ENCODE measurements around the gene ZBTB42.

ZBTB42 gene

GRCh38 chr14:104780513-104781030 lies 20.3 kb upstream of the ZBTB42 start:
- H4K20me1 ChIP-seq (ENCODE audit: control insufficient read depth, insufficient read depth, low read depth, low read length), result no peaks in the 10 kb centered on the region
- H3K79me2 ChIP-seq (ENCODE audit: control insufficient read depth, low read length), result no peaks in the 10 kb centered on the region
- H3F3A ChIP-seq (ENCODE audit: control insufficient read depth, insufficient read depth), result no peaks in the 10 kb centered on the region
- H3K4me2 ChIP-seq (ENCODE audit: low read length), result no peak overlapping the region
- peaks cover 28% of the 10 kb centered on the region; the same call in 1 of the 2 replicates for H3K36me3 ChIP-seq (ENCODE audit: control insufficient read depth, low read length)
- H3K4me1 ChIP-seq (ENCODE audit: control insufficient read depth, low read length), result no peaks in the 10 kb centered on the region
- H3K9me2 ChIP-seq (replicated peaks; ENCODE audit: control insufficient read depth, low read length), result no peaks in the 10 kb centered on the region
- no peak overlapping the region for H3K27ac ChIP-seq (ENCODE audit: low read depth, low read length)
- no peak for TF ChIP-seq EZH2phosphoT487 (IDR thresholded peaks at IDR 0.05; ENCODE audit: borderline replicate concordance, low read length)
- TF ChIP-seq CTCF (IDR thresholded peaks at IDR 0.05; ENCODE audit: low read depth, low read length, poor library complexity, severe bottlenecking), result no peak
- H3K9me3 ChIP-seq (ENCODE audit: control insufficient read depth, insufficient read depth, low read length), result no peaks in the 10 kb centered on the region
- H3K27me3 ChIP-seq (ENCODE audit: control insufficient read depth, low read length), result no peaks in the 10 kb centered on the region
- no peak overlapping the region for H3K4me3 ChIP-seq (ENCODE audit: low read length)

- no peaks in the 10 kb centered on the region for H3K4me1 ChIP-seq (ENCODE audit: control insufficient read depth, low read length)
- no peaks in the 10 kb centered on the region for H4K20me1 ChIP-seq (ENCODE audit: control insufficient read depth, insufficient read depth, low read depth, low read length)
- no peaks in the 10 kb centered on the region for H3K9me3 ChIP-seq (ENCODE audit: control insufficient read depth, insufficient read depth, low read length)
- no peak overlapping the region for H3K4me3 ChIP-seq (ENCODE audit: low read length)
- H3K79me2 ChIP-seq (ENCODE audit: control insufficient read depth, low read length), result no peaks in the 10 kb centered on the region
- no peak overlapping the region for H3K4me2 ChIP-seq (ENCODE audit: low read length)
- TF ChIP-seq CTCF (IDR thresholded peaks at IDR 0.05; ENCODE audit: low read depth, low read length, poor library complexity, severe bottlenecking), result no peak
- no peak for TF ChIP-seq EZH2phosphoT487 (IDR thresholded peaks at IDR 0.05; ENCODE audit: borderline replicate concordance, low read length)
- H3K9me2 ChIP-seq (replicated peaks; ENCODE audit: control insufficient read depth, low read length), result no peaks in the 10 kb centered on the region
- H3F3A ChIP-seq (ENCODE audit: control insufficient read depth, insufficient read depth), result no peaks in the 10 kb centered on the region
- no peak overlapping the region for H3K27ac ChIP-seq (ENCODE audit: low read depth, low read length)
- peaks cover 21% of the 10 kb centered on the region; the same call in 1 of the 2 replicates for H3K36me3 ChIP-seq (ENCODE audit: control insufficient read depth, low read length)
- no peaks in the 10 kb centered on the region for H3K27me3 ChIP-seq (ENCODE audit: control insufficient read depth, low read length)
Observed at GRCh38 chr14:104781271-104782077, 19.4 kb upstream of the ZBTB42 start.

GRCh38 chr14:104782086-104782807 lies 18.7 kb upstream of the ZBTB42 start:
- Histone ChIP-seq H3K79me2 (ENCODE audit: control insufficient read depth, low read length) (no peaks in the 10 kb centered on the region; the same call in 1 of the 2 replicates), H3K4me2 (ENCODE audit: low read length) (no peak overlapping the region), H3K4me1 (ENCODE audit: control insufficient read depth, low read length) (no peaks in the 10 kb centered on the region), H3F3A (ENCODE audit: control insufficient read depth, insufficient read depth) (no peaks in the 10 kb centered on the region), H3K9me3 (ENCODE audit: control insufficient read depth, insufficient read depth, low read length) (no peaks in the 10 kb centered on the region), H3K4me3 (ENCODE audit: low read length) (no peak overlapping the region), H3K9me2 (replicated peaks; ENCODE audit: control insufficient read depth, low read length) (no peaks in the 10 kb centered on the region), H3K27ac (ENCODE audit: low read depth, low read length) (no peak overlapping the region), H3K36me3 (ENCODE audit: control insufficient read depth, low read length) (peaks cover 19% of the 10 kb centered on the region; the same call in 1 of the 2 replicates), H4K20me1 (ENCODE audit: control insufficient read depth, insufficient read depth, low read depth, low read length) (no peaks in the 10 kb centered on the region), H3K27me3 (ENCODE audit: control insufficient read depth, low read length) (no peaks in the 10 kb centered on the region)
- TF ChIP-seq EZH2phosphoT487 (IDR thresholded peaks at IDR 0.05; ENCODE audit: borderline replicate concordance, low read length) (no peak), CTCF (IDR thresholded peaks at IDR 0.05; ENCODE audit: low read depth, low read length, poor library complexity, severe bottlenecking) (no peak)

Measured in DOHH2 (cell line).